HG02759 (cell line): ENCODE measurements around the gene PRXL2B.

Source experiments
- ATAC-seq: cut with Tn5 transposase; IDR thresholded peaks from one replicate; pipeline ENCODE4 v1.9.1; 2021; ENCODE audit warnings: mild to moderate bottlenecking, moderate library complexity; ENCODE audit not compliant: unreplicated experiment

Gene PRXL2B

GRCh38 chr1:2596530-2597333 lies 10.2 kb downstream of the PRXL2B start:
- no peak for ATAC-seq

GRCh38 chr1:2597441-2598328 lies 11.1 kb downstream of the PRXL2B start:
- no peak for ATAC-seq

DNA sequence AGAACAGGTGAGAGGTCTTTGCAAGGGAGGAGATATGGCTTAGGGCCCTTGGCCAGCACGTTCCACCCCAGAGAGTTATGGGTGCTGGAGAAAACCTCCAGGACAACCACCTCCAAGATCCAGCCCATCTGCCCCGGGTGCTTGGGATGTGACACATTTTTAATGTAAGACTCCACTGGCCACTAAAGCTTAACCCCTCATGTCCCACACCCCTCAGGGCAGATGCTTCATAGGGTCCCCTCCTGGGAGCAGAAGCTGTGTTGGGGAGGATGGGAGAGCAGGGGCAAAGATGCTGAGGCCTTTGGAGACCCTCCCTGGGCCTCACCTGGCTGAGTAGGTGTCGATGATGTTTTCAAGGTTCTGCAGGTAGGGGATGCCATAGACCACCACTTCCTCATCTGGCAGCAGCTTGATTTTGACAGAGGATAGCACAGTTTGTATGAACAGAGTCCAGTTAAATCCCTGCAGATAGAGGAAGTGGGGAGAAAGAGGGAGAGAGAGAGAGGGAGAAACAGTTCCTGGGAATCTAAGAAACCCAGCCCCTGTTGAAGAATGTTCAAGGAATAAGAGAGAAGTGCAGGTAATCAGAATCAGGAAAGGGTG lies 11.9 kb downstream of the PRXL2B start:
- ATAC-seq: no peak

- ATAC-seq: no peak
Measured at GRCh38 chr1:2601721-2602303, 15.2 kb downstream of the PRXL2B start.

DNA sequence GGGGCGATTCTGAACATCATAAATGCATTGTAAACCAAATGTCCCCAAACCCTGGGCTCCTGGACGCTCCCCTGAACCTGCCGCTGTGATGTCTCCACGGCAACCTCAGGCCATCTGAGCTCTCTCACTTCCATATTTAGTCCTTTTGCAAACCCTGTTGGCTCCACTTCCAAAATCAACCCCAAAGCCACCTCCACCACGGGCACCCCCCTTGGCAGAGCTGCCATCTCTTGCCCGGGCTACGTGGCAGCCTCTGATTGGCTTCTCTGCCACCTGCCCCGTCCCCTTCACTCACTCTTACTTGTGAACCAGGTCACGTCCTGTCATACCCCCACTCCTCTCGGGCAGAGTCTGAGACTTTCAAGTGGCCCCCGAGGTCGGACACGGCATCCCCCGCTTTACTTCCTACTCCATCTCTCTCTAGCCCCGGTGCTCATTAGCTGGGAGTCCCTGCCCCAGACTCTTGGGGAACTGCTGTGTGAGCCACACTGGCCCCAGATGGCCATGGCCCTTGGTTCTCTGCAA lies 15.8 kb downstream of the PRXL2B start:
- no peak for ATAC-seq

- ATAC-seq: no peak
Measured at GRCh38 chr1:2602866-2603520, 16.4 kb downstream of the PRXL2B start.

DNA sequence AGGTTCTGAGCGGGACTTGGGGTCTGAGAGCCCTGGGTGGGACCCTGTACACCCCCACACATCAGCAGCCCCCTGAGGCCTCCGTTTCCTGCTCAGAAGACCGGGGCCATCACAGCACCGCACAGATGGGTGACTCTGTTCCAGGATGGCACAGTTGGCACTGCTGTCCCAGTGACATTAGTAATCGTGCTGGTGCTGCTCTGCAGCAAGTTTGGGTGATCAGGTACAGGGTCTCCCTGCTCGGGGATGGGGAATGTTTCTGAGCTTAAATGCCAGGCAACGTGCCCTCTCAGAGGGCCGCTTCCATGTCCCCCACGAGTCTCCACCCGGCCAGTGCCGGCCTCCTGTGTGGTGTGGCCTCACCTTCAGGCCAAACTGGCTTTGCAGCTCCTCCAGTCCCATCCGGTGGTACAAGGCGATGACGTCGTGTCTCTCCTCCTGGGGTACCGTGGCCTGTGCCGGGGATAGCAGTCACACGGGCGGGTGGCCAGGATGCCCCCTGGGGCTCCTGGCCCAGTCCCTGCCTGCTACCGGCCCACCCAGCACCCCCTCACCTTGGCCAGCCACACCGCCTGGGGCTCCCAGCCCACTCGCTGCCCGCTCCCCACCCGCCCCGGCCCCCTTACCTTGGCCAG lies 17.1 kb downstream of the PRXL2B start:
- ATAC-seq: no peak

DNA sequence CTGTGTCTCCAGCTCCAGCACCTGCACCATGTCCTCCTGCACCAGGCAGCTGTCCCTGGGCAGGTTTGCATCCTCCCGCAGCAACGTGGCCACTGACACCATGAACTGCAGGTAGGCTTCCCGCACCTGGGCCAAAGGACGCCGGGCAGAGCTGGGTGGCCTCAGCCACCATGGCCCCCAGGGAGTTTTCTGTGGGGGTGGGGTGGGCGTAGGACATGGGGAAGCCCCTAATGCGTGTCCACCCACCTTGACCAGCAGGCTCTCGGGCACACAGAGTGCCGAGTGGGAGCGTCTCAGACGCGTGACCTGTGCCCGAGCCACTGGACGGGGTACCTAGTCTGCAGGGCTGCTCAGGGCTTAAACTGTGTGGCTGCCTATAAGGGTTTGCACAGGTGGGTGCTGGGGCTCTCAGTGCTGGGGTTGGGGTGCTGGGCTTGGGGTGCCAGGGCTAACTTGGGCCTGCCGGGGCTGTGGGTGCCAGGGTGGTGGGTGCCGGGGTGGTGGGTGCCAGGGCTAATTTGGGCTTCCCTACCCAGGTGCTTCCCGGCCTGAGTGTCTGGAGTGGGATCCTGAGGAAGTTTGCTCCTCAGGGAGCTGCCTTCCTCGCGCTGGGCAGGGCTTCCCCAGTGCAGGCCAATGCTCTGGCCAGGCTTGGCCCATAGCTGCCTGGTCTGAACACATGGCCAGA lies 17.7 kb downstream of the PRXL2B start:
- no peak for ATAC-seq

GRCh38 chr1:2604844-2605508 lies 18.4 kb downstream of the PRXL2B start:
- ATAC-seq: no peak

GRCh38 chr1:2605509-2606395 lies 19.2 kb downstream of the PRXL2B start:
- no peak for ATAC-seq

GRCh38 chr1:2606396-2606880 lies 19.9 kb downstream of the PRXL2B start:
- no peak for ATAC-seq

DNA sequence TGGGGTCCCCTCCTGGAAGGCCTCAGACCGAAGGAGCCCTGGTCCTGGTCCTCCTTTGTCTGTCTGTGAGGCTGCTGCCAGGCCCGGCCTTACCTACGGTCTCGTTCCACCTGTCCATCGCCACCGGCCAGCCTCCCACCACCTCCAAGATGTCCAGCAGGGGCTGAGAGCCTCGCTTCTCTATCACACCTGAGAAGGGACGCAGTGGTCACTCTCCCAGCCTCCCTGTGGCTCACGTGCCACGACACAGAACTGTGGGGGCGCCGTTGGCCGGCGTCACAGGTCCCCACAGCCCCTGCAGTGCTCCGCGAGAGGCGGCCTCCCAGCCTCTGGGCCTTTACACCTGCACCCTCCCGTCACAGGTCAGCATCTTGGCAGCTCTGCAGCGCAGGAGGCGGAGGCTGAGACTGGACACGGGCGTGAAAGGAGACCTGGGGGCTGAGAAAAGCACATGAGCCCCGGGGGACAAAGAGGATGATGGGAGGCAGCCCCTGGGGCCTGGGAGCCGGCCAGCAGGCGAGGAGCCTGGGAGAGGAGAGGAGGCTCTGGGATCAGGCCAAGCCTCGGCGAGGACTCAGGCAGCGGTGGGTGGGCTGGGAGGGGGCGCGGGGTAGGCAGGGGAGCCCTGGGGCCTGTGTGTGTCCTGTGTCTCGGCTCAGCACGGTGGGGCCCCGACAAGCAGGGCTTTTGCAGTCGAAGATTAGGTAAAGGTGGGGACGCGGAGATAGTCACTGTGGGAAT lies 20.5 kb downstream of the PRXL2B start:
- ATAC-seq: no peak

- ATAC-seq: no peak
Measured at GRCh38 chr1:2607641-2608091, 21.1 kb downstream of the PRXL2B start.

DNA sequence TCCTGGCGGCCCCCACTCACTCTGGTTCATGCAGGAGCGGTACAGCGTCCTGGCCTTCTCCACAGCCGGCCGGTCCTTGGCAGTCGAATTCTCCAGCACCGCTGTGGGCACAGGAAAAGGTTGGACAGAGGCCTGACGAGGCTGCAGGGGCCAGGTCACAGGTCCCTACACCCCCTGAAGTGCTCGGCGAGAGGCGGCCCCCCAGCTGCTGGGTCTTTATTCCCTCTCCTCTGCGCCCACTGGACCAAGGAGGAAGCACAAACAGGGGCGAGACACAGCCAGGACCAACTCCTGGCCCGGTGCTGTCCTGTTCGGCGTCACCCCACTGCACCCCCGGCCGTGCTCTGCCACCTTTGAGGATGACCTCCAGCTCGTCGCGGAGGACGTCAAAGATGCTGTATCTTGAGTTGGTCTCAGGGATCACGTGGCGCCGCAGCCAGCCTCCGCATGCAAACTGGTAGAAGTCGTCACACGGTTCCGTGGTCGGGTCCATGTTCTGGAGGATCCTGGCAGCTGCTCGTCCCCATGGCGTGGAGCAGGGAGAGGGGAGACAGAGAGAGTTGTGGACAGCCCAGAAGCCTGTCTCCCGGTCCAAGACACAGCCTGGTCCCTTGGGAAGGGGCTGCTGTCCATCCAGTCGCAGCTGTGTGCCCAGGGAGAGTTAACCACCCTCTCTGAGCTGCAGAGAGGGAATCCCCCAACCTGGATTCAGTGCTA lies 22.9 kb downstream of the PRXL2B start:
- no peak for ATAC-seq

DNA sequence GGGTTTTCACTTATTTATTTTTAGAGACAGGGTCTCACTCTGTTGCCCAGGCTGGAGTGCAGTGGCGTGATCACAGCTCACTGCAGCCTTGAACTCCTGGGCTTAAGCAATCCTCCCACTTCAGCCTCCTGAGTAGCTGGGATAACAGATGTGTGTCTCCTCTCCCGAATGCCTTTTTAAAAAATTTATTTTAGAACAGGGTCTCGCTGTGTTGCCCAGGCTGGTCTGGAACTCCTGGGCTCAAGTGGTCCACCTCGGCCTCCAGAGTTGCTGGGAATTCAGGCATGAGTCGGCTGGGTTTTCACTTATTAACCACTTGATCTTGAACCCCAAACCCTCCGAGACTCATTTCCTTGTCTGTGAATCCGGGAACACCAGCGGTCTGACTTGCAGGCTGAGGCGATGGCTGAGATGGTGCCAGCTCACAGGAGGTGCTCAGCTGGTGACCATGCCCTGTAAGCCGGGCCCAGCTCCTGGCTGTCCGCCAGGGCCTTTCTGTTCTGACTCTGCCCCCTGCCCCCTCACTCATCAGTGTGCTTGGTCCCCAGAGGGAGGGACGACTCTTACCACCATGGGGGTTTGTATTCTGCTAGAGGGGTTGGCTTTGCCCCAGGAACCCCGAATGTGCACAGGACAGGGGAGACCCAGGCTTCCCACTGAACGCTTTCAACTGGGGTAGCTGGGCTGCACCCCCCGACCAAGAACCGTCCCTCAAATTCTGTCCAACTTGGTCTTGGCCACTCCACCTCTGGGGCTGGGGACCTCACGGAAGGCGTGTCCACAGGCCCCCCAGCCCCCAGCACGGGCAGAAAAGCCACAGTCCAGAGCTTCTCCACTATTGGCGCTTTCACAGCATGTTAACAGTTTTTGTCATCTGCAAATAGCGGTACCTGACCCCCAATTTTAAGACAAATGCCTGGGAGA lies 23.7 kb downstream of the PRXL2B start:
- no peak for ATAC-seq
